HG03575 (cell line): ENCODE measurements around the gene LPIN3.

Source experiments
- ATAC-seq: cut with Tn5 transposase; IDR thresholded peaks from one replicate; pipeline ENCODE4 v1.9.1; 2021; ENCODE audit not compliant: unreplicated experiment, insufficient number of reproducible peaks, low FRiP score; ENCODE audit errors: extremely low read depth

Gene LPIN3

GRCh38 chr20:41380551-41381193, 40.1 kb downstream of the LPIN3 start:
- no peak for ATAC-seq

- no peak for ATAC-seq
Measured at GRCh38 chr20:41382791-41383305, 42.2 kb downstream of the LPIN3 start.

GRCh38 chr20:41386502-41387427, 46.1 kb downstream of the LPIN3 start:
- no peak for ATAC-seq

GRCh38 chr20:41387444-41387851, 46.8 kb downstream of the LPIN3 start:
- no peak for ATAC-seq

GRCh38 chr20:41390889-41391288, 50.3 kb downstream of the LPIN3 start:
- ATAC-seq, result no peak

GRCh38 chr20:41391587-41392001, 51.0 kb downstream of the LPIN3 start:
- no peak for ATAC-seq

GRCh38 chr20:41392295-41392694, 51.7 kb downstream of the LPIN3 start:
- no peak for ATAC-seq

GRCh38 chr20:41392871-41393704, 52.5 kb downstream of the LPIN3 start:
- no peak for ATAC-seq

- ATAC-seq, result no peak
Measured at GRCh38 chr20:41393705-41394066, 53.1 kb downstream of the LPIN3 start.

- ATAC-seq, result no peak
Measured at GRCh38 chr20:41394081-41394480, 53.5 kb downstream of the LPIN3 start.

GRCh38 chr20:41394931-41395666, 54.5 kb downstream of the LPIN3 start:
- ATAC-seq, result no peak

GRCh38 chr20:41395667-41396664, 55.3 kb downstream of the LPIN3 start:
- ATAC-seq, result no peak

- ATAC-seq, result no peak
Measured at GRCh38 chr20:41398408-41398807, 57.8 kb downstream of the LPIN3 start.

- no peak for ATAC-seq
Measured at GRCh38 chr20:41403604-41404003, 63.0 kb downstream of the LPIN3 start.

GRCh38 chr20:41405436-41405835, 64.8 kb downstream of the LPIN3 start:
- ATAC-seq, result no peak

- ATAC-seq, result no peak
Measured at GRCh38 chr20:41406353-41406752, 65.7 kb downstream of the LPIN3 start.

- ATAC-seq, result no peak
Measured at GRCh38 chr20:41406896-41407444, 66.3 kb downstream of the LPIN3 start.
